RKO (cell line): ENCODE measurements around the gene FHL2.

Experiments
- DNase-seq: peaks from one replicate; pipeline ENCODE4 v3.0.0-alpha.2; 2016; ENCODE audit warnings: low spot score

Gene FHL2

GRCh38 chr2:105378921-105379383, 19.9 kb downstream of the FHL2 start:
- no peak for DNase-seq

DNA sequence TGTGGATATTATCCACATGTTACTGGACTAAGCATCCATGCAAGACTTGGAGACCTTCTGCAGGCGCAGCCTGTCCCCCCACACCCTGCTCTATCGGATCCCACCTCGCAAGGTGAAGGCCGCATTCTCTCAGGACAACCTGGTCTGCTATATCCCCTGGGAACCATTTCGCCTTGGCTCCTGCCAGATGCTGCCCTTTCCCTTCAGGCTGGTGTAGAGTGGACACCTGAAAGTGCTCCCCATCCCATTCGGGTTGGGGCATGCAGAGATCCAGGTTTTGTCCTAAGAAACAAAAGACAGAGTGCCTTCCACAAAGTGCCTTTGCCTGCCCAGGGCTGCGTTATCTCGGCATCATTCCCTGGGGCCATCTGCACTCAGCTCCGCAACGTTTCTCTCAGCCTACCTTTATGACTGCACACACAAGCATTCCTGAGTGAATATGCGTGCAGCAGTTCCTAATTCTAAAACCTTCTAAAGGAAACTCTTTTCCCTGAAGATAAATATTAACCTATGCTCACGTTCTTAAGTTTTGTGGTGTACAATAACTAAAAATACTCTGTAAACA, 20.5 kb downstream of the FHL2 start:
- DNase-seq = no peak

GRCh38 chr2:105377871-105378270, 21.0 kb downstream of the FHL2 start:
- no peak for DNase-seq

- peak; percentile 68 for DNase-seq
These were observed 22.0 kb downstream of the FHL2 start for GRCh38 chr2:105376789-105377240.

DNA sequence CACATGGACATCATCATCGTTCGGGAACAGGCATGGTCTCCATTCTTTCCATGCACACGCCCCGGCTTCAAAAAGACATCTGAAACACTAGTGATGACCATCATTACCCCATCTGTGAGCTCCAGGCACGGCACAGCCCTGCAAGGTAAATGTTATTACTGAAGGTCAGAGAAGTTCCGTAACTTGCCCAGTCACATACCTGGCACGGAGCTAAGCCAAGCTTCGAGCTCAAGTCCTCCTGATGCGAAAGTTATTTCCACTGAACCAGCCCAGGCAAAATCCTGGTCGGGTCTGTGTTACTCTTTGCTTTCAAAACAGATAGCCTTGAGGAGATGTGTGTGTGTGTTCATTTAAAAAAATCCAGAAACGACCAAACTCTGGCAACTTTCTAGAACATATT, 22.8 kb downstream of the FHL2 start:
- DNase-seq = no peak

DNA sequence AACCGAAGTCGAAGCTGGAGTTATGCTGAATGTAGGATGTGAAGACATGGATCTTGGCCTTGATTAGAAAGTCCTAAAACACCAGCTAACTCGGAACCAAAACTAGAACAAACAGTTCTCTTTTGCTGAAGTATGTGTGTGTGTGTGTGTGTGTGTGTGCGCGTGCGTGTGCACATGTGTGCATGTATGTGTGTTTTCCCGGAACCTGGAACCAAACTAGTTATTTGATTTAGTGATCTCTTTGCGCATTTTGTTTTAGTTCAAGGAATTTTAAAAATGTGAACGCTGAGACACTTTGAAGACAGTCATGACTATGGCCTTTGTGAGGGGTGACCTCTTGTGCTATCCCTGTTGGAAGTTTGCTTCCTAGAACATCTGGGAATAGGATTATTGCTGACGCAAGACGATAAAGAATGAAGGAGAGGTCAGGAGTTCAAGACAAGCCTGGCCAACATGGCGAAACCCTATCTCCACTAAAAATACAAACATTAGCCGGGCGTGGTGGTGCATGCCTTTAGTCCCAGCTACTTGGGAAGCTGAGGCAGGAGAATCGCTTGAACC, 23.8 kb downstream of the FHL2 start:
- DNase-seq = no peak

DNA sequence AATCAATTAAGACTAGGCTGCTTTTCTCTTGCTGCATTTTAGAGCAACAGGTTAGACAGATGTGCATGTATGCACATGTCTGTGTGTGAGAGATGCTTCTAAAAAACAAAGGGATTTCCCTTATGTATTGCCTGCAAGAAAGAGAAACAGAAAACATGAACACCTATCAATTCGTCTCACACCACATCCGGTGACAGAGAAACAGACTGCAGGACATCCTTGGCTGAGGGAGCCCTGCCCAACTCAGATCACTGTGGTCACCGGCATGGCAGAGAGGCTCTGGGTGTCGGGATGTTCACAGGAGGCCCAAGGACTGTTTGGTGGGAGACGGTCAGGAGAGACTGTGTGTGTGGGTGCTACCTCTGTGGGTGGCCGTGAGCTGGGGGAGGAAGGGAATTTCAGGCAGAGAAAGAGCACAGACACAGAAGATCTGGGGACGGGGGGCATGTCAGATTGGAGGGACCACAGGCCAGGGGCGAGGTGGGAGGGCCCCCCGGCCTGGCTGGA, 24.9 kb downstream of the FHL2 start:
- DNase-seq = no peak

GRCh38 chr2:105373344-105373781, 25.5 kb downstream of the FHL2 start:
- DNase-seq = no peak

- DNase-seq = no peak
These were observed 27.0 kb downstream of the FHL2 start for GRCh38 chr2:105371810-105372209.

GRCh38 chr2:105371156-105371555, 27.7 kb downstream of the FHL2 start:
- no peak for DNase-seq

- no peak for DNase-seq
These were observed 28.8 kb downstream of the FHL2 start for GRCh38 chr2:105369777-105370690.

DNA sequence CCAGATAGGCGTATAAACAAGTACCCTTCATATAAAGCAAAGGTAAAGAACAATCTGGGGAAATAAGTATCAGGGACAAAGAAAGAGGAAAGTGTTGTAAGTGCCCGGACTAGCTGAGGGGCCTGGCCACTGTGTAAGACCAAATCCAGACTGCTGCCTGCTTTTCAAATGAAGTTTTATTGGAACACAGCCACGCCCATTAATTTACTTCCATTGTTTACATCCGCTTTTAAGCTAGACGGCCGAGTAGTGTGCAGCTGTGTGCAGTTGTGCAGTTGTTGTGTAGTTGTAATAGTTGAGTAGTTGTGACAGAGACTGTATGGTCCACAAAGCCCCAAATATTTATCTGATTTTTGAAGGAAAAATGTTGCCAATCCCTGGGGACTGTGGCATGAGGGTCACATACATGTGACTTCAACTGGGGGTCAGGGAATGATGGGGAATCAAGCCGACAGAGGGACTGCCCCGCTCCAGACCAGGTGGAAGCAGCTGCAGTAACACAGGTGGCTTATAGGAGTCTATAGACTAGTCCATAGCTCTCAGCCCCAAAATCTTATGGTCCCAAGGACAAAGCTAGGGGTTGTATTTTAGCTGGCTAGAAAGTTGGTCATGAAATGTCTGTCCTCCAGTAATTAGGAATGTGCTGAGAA, 30.0 kb downstream of the FHL2 start:
- DNase-seq = no peak

DNA sequence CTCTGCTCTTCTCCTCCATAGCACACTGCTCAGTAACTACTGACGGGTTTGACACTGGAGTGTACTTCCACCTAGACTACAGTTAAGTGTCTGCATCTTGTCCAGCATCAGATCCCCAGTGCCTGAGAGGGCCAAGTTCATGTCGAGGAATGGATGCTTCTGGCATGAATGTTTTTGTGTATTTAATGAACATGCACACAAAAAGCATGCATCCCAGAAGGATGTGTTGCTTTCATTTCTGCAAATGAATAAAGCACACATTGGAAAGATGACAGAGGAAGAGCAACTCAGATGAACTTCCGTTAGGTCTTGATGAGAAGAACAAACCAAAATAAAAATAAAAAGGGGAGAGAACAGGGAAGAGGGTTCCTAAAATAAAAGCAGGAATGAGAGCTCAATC, 33.6 kb downstream of the FHL2 start:
- no peak for DNase-seq

DNA sequence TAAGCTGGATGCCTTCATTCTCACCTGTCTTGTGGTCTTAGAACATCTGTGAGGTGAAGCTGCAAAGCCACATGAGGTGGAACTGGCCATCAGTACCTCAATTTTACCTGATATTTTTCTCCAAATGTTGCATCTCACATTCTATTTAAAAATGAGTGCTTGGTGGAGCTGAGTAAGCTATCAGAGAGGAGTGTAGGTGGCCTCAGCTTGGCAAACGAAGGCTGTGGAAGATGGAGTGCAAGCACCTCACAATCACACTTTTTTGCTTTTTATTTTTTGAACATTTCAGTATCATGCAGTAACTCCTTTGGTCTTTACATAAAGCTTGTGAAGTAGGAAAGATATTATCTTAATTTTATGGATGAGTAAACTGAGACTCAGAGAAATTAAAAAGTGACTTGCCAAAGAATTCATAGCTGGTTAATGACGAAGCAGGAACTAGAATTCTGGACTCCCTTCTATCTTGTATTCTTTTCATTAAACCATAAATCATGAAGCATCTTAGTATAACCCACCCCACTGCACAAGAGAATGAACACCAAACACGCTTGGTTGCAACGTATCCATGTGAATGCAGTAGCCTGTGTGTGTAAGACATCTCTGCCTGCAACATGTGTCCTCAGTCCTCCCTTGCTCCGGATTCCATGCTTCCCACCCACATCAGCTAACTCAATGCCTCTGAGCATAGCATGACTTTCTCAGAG, 34.3 kb downstream of the FHL2 start:
- no peak for DNase-seq

GRCh38 chr2:105362862-105363591, 35.8 kb downstream of the FHL2 start:
- no peak for DNase-seq

DNA sequence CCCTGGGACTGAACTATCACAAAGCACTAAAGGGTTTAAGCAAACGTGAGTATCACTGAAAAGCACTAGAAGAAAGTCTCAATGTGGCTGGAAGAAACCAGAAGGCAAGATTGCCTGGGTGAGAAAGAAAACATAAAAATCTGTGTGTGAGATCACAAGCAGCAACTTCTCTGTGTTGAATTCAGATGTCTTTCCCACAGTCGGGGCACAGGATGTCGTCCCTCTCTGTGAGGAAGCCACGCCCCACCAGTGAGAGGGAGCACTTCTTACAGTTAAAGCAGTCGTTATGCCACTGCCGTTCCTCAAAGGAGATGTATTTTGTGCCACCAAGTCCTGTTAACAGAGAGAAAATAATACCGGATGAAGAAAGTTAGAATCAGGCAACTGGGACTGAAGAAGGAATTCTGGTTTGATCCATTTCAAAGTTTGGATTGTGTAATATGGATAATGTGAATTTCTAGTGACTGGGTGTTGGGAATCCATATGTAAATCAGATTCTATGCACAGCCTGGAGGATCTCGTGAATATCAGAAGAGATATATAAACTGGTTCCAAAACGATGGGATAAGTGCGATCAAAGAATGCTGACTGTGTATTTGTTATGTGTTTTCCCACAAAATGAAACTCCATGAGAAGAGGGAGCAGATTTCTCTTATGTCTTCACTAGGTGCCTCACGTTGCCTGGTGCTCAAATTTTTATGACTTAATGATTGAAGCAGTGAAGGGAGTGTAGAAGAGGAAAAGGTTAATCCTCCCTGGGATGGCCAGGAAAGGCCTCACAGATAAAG, 37.6 kb downstream of the FHL2 start:
- DNase-seq = no peak

DNA sequence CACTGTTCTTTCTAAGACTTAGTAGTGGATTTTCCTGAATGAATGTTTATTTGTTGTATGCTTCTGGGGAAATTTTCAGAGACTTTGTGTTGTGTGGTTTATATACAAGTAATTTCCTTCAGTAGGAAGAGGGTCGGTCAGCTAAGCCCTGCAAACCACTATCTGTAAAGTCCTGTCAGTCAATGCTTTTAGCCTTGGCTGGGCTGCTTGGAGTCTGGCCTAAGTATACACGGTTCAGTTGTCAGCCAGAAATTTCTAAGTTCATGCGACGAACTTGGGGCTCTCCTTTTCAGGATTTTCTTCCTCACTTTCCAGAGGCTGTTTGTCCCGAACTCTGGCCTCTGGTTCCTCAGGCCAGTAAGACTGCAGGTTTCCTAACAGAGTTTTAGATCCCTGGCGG, 40.3 kb downstream of the FHL2 start:
- no peak for DNase-seq

GRCh38 chr2:105357122-105357521, 41.7 kb downstream of the FHL2 start:
- no peak for DNase-seq

DNA sequence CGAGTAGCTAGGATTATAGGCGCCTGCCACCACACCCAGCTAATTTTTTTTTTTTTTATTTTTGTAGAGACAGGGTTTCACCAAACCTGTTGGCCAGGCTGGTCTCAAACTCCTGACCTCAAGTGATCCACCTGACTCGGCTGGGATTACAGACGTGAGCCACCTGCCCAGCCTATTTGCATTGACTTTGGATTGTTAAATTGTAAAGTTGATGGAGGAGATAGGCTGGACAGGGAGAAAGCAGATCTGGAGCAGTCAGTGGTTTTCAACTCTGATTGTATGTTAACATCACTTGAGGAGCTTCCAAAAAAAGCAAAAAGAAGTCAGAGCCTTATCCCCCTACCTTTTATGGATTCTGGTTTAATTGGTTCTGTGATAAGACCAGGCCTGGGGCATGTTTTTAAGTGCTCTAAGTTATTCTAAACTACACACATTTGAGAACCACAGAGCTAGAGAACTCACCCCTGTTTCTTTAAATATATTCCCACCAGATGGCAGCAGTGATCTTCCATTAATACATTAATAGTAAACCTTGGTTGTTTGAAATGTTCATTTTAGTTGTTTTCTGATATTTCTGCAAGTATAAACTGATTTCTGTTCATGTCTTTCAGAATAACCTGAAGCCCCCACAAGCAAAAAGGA, 54.0 kb downstream of the FHL2 start:
- peak; percentile 71 for DNase-seq

DNA sequence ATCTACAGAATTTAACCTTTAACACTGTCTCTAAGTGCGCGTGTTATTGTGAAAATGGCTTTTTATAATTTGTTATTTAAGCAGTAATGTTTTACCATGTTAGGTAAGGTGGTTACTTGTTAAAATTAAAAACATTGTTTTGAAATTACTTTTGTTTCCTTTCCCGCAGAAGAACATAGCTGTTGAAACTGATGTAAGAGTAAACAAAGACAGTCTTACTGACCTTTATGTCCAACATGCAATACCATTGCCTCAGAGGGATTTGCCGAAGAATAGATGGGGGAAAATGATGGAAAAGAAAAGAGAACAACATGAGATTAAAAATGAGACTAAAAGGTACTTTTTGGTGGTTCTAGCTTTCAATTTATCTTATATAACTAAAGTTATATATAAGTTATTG, 59.4 kb downstream of the FHL2 start:
- no peak for DNase-seq
